SK-N-SH (cell line): ENCODE measurements around the gene AMPH. TPM values are rescaled to one million over a fixed set of nuclear protein-coding genes. Genes with fewer than 3 reads are reported as not detected.

ENCODE experiments used
- CTCF ChIA-PET: fragments of 300-600, 350-600 bp; formaldehyde crosslinking; extraction: SDS; loops from one replicate; lab custom pipeline; 2021; lab: Yijun Ruan, JAX
- POLR2A ChIA-PET: fragments of 350-600 bp; sonication (Branson Sonifier 250); formaldehyde crosslinking; extraction: SDS; loops from one replicate; lab custom pipeline; 2020; ENCODE audit warnings: antibody characterized with exemption, inconsistent platforms; lab: Yijun Ruan, JAX
- DNase-seq: peaks from one replicate; pipeline ENCODE4 v3.0.0; 2012
- H2AFZ ChIP-seq: fragments of 200-600 bp; sonication (generic); 2 replicates; pipeline ENCODE4 v1.8.1; 2016; ENCODE audit warnings: antibody characterized with exemption, mild to moderate bottlenecking, low read depth
- H3F3A ChIP-seq: fragments of 200-600 bp; sonication (generic); replicated peaks from 2 replicates; pipeline ENCODE3; 2016; ENCODE audit warnings: antibody characterized with exemption, mild to moderate bottlenecking; ENCODE audit not compliant: insufficient read depth
- H3K27ac ChIP-seq, 2 experiments: fragments of 200-500 bp in 1 of 2; fragments of 200-600 bp in 1 of 2; sonication (Bioruptor generic) in 1 of 2; sonication (generic), shearing (Covaris generic) in 1 of 2; 2 replicates each; pipeline versions ENCODE4 v1.5.1 to v1.6.1; 2014 to 2016; ENCODE audit warnings: low read depth in 2 of 2, inconsistent platforms in 1 of 2, low read length in 1 of 2, mild to moderate bottlenecking in 1 of 2, mixed read lengths in 1 of 2
- H3K27me3 ChIP-seq: fragments of 200-600 bp; sonication (generic), shearing (Covaris generic); 2 replicates; pipeline ENCODE4 v1.6.1; 2016; ENCODE audit warnings: mixed run types; ENCODE audit not compliant: insufficient read depth
- H3K36me3 ChIP-seq, 2 experiments: fragments of 200-500 bp in 1 of 2; fragments of 200-600 bp in 1 of 2; sonication (Bioruptor generic) in 1 of 2; sonication (generic) in 1 of 2; replicated peaks in 1 of 2; 2 replicates each; pipeline versions ENCODE3 to v1.5.1; 2014 to 2016; ENCODE audit warnings: low read length in 1 of 2, mild to moderate bottlenecking in 1 of 2; ENCODE audit not compliant: insufficient read depth in 2 of 2, control insufficient read depth in 1 of 2
- H3K4me1 ChIP-seq, 2 experiments: fragments of 200-500 bp in 1 of 2; fragments of 200-600 bp in 1 of 2; sonication (Bioruptor generic) in 1 of 2; sonication (generic), shearing (Covaris generic) in 1 of 2; 2 replicates each; pipeline versions ENCODE4 v1.5.1 to v1.6.1; 2014 to 2016; ENCODE audit warnings: low read depth in 1 of 2, low read length in 1 of 2, mixed run types in 1 of 2; ENCODE audit not compliant: insufficient read depth in 2 of 2, control insufficient read depth in 1 of 2
- H3K4me2 ChIP-seq: fragments of 200-600 bp; sonication (generic), shearing (Covaris generic); 2 replicates; pipeline ENCODE4 v1.6.1; 2017; ENCODE audit warnings: mixed run types
- H3K4me3 ChIP-seq, 2 experiments: fragments of 200-500 bp in 1 of 2; fragments of 200-600 bp in 1 of 2; sonication (Bioruptor generic) in 1 of 2; sonication (generic), shearing (Covaris generic) in 1 of 2; 2 replicates each; pipeline versions ENCODE4 v1.5.1 to v1.8.1; 2014 to 2016; ENCODE audit warnings: low read depth in 2 of 2, inconsistent platforms in 1 of 2, low read length in 1 of 2, mild to moderate bottlenecking in 1 of 2, mixed read lengths in 1 of 2, moderate library complexity in 1 of 2
- H3K79me2 ChIP-seq: fragments of 200-600 bp; sonication (generic); 2 replicates; pipeline ENCODE4 v1.8.1; 2017; ENCODE audit warnings: mild to moderate bottlenecking; ENCODE audit not compliant: insufficient read depth
- H3K9ac ChIP-seq: fragments of 200-600 bp; sonication (generic); 2 replicates; pipeline ENCODE4 v1.6.1; 2017; ENCODE audit warnings: mixed run types
- H3K9me2 ChIP-seq: fragments of 200-600 bp; sonication (generic); 2 replicates; pipeline ENCODE4 v1.6.1; 2017; ENCODE audit warnings: mixed run types
- H3K9me3 ChIP-seq: fragments of 200-600 bp; sonication (generic); 2 replicates; pipeline ENCODE4 v1.6.1; 2017; ENCODE audit warnings: mixed run types, mild to moderate bottlenecking, moderate library complexity
- H4K20me1 ChIP-seq: fragments of 200-600 bp; sonication (generic); 2 replicates; pipeline ENCODE4 v1.6.1; 2017; ENCODE audit warnings: mild to moderate bottlenecking, mixed run types; ENCODE audit not compliant: insufficient read depth
- CHD2 ChIP-seq: fragments of 150-350 bp; IDR thresholded peaks from 2 replicates; pipeline ENCODE4 v1.6.1; 2018; ENCODE audit warnings: low read length; ENCODE audit not compliant: partially characterized antibody
- CTCF ChIP-seq: fragments of 200-600 bp; sonication (generic); IDR thresholded peaks from 2 replicates; pipeline ENCODE4 v1.6.1; 2017; ENCODE audit warnings: antibody characterized with exemption, mild to moderate bottlenecking, moderate library complexity
- EP300 ChIP-seq, 2 experiments: IDR thresholded peaks; 2 replicates each; pipeline versions ENCODE4 v1.4.0 to v1.6.1; 2012; ENCODE audit warnings: borderline replicate concordance in 1 of 2, low read depth in 1 of 2, low read length in 1 of 2
- EZH2phosphoT487 ChIP-seq: fragments of 200-600 bp; sonication (generic); IDR thresholded peaks from 2 replicates; pipeline ENCODE4 v1.6.1; 2017; ENCODE audit warnings: low read depth, mixed run types, mild to moderate bottlenecking, antibody characterized with exemption, moderate library complexity, borderline replicate concordance
- GABPA ChIP-seq: IDR thresholded peaks from 2 replicates; pipeline ENCODE4 v1.4.0; 2012; ENCODE audit warnings: low read depth, mild to moderate bottlenecking
- GATA2 ChIP-seq: sonication (generic); formaldehyde crosslinking; IDR thresholded peaks from 2 replicates; pipeline ENCODE4 v1.5.0; 2020; ENCODE audit warnings: mild to moderate bottlenecking, missing genetic modification reagents
- JUND ChIP-seq: IDR thresholded peaks from 2 replicates; pipeline ENCODE4 v1.4.0; 2012
- MEF2A ChIP-seq: IDR thresholded peaks from 2 replicates; pipeline ENCODE4 v1.4.0; 2012; ENCODE audit warnings: low read depth, borderline replicate concordance
- MXI1 ChIP-seq: IDR thresholded peaks from 2 replicates; pipeline ENCODE4 v1.6.1; 2012; ENCODE audit warnings: mild to moderate bottlenecking, low read depth, low read length, improper control_type of control experiment
- NRF1 ChIP-seq: IDR thresholded peaks from 2 replicates; pipeline ENCODE4 v1.6.1; 2012; ENCODE audit warnings: low read depth, mild to moderate bottlenecking, low read length
- POLR2AphosphoS5 ChIP-seq: IDR thresholded peaks from 2 replicates; pipeline ENCODE4 v1.6.1; 2012; ENCODE audit warnings: low read depth, low read length
- RXRA ChIP-seq: IDR thresholded peaks from 2 replicates; pipeline ENCODE4 v1.4.0; 2012; ENCODE audit warnings: low read depth, mild to moderate bottlenecking, borderline replicate concordance
- SMC3 ChIP-seq: IDR thresholded peaks from 2 replicates; pipeline ENCODE4 v1.6.1; 2012; ENCODE audit warnings: low read depth, low read length, improper control_type of control experiment
- TEAD4 ChIP-seq: IDR thresholded peaks from 2 replicates; pipeline ENCODE4 v1.4.0; 2012; ENCODE audit warnings: mild to moderate bottlenecking, borderline replicate concordance; ENCODE audit not compliant: insufficient read depth
- USF2 ChIP-seq: fragments of 150-350 bp; IDR thresholded peaks from 2 replicates; pipeline ENCODE4 v1.6.1; 2017; ENCODE audit warnings: antibody characterized with exemption, low read length, low read depth, borderline replicate concordance
- WGBS: methylation state at CpG from one replicate; pipeline ENCODE4 v1.1.6; 2017; ENCODE audit warnings: low lambda C conversion rate; 5-methylcytosine and 5-hydroxymethylcytosine counted together
- polyA plus RNA-seq, 3 experiments: library from polyadenylated mRNA; depleted of rRNA; stranded (reverse); fragments of >200 nt; gene quantifications; 2 replicates each; pipeline ENCODE4 v1.2.3, GENCODE V29; 2012
- TF ChIP-seq, protein P1 (sequence below): IDR thresholded peaks from 2 replicates; pipeline ENCODE4 v1.4.0; 2012; ENCODE audit warnings: low read depth, borderline replicate concordance

AMPH gene
- polyA plus RNA-seq, 1 of the 3 experiments (the other 2 are of a cell fraction): 0.08 TPM

GRCh38 chr7:38535073-38535472 lies 96.1 kb downstream of the AMPH start:
- TF ChIP-seq CTCF (no peak), TEAD4 (no peak), NRF1 (no peak), MXI1 (no peak), JUND (no peak), MEF2A (no peak), RXRA (no peak), SMC3 (no peak)
- TF ChIP-seq, protein P1, sequence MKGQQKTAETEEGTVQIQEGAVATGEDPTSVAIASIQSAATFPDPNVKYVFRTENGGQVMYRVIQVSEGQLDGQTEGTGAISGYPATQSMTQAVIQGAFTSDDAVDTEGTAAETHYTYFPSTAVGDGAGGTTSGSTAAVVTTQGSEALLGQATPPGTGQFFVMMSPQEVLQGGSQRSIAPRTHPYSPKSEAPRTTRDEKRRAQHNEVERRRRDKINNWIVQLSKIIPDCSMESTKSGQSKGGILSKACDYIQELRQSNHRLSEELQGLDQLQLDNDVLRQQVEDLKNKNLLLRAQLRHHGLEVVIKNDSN: no peak
- TF ChIP-seq, all 33 proteins: peak for 0
- Histone ChIP-seq H3F3A (no peaks in the 10 kb centered on the region), H3K4me2 (no peak overlapping the region), H4K20me1 (no peaks in the 10 kb centered on the region), H3K9me2 (no peaks in the 10 kb centered on the region; the same call in 1 of the 2 replicates), H3K27me3 (no peaks in the 10 kb centered on the region), H3K9me3 (no peaks in the 10 kb centered on the region), H3K27ac (no peak overlapping the region), H3K36me3 (no peaks in the 10 kb centered on the region), H3K9ac (no peak overlapping the region), H3K4me3 (no peak overlapping the region), H3K79me2 (no peaks in the 10 kb centered on the region), H2AFZ (no peak overlapping the region), H3K4me1 (no peaks in the 10 kb centered on the region)
- WGBS: 32% methylated on average over 2 of the region's 2 CpGs
- DNase-seq: no peak
- ChIA-PET CTCF (interaction anchor here (1.2 kb wide), 1 partner anchor 15 kb away, joined by 3 read pairs; no protein-coding TSS in a partner anchor), POLR2A (no interaction called here)

- Histone ChIP-seq H4K20me1 (no peaks in the 10 kb centered on the region), H3K36me3 (no peaks in the 10 kb centered on the region), H3K9me3 (no peaks in the 10 kb centered on the region), H2AFZ (no peak overlapping the region), H3K4me1 (no peaks in the 10 kb centered on the region), H3K27me3 (no peaks in the 10 kb centered on the region), H3K4me2 (no peak overlapping the region), H3K4me3 (no peak overlapping the region), H3K9ac (no peak overlapping the region), H3K79me2 (no peaks in the 10 kb centered on the region), H3K27ac (no peak overlapping the region), H3F3A (no peaks in the 10 kb centered on the region), H3K9me2 (no peaks in the 10 kb centered on the region)
- POLR2A ChIA-PET: no interaction called here
- CTCF ChIA-PET: no interaction called here
- WGBS: 57% methylated on average over 1 of the region's 1 CpG
- no peak for DNase-seq
- TF ChIP-seq NRF1: no peak
- TF ChIP-seq CTCF: no peak
- TF ChIP-seq EP300 (IDR thresholded peaks at IDR 0.05; ENCODE audit: borderline replicate concordance in 1 of 2, low read depth in 1 of 2, low read length in 1 of 2): no peak
- no peak for TF ChIP-seq GATA2 (CRISPR knock-in tag)
- no peak for TF ChIP-seq EZH2phosphoT487
- no peak for TF ChIP-seq GABPA
- no peak for TF ChIP-seq POLR2AphosphoS5
- TF ChIP-seq MEF2A: no peak
- TF ChIP-seq CHD2: no peak
- no peak for TF ChIP-seq USF2
- TF ChIP-seq, protein P1: no peak
These were observed 105.3 kb downstream of the AMPH start for GRCh38 chr7:38525857-38526256.
